Stimulated activated naive CD8-positive, alpha-beta T cell treated with anti-CD3 and anti-CD28 coated beads, Interleukin-15, Interleukin-2, amounts not matched to agents 100 ng/mL and 50 ng/mL, for 24 hours (primary cell): ENCODE measurements around the gene NFE2L2.

Experiments
- H3K27ac Mint-ChIP-seq: one replicate; pipeline ENCODE4 v1.8.0; 2021; ENCODE audit warnings: mild to moderate bottlenecking, mixed read lengths
- H3K27me3 Mint-ChIP-seq: one replicate; pipeline ENCODE4 v1.8.0; 2021; ENCODE audit warnings: mixed read lengths
- H3K36me3 Mint-ChIP-seq: one replicate; pipeline ENCODE4 v1.8.0; 2021; ENCODE audit warnings: low read depth, mixed read lengths
- H3K4me1 Mint-ChIP-seq: one replicate; pipeline ENCODE4 v1.8.0; 2021; ENCODE audit warnings: low read depth, mixed read lengths
- H3K4me3 Mint-ChIP-seq: one replicate; pipeline ENCODE4 v1.8.0; 2021; ENCODE audit warnings: mild to moderate bottlenecking, mixed read lengths
- H3K9me3 Mint-ChIP-seq: one replicate; pipeline ENCODE4 v1.8.0; 2021; ENCODE audit warnings: mixed read lengths

NFE2L2 gene

GRCh38 chr2:177285892-177286715 lies 21.6 kb upstream of the NFE2L2 start:
- Mint-ChIP-seq H3K4me1 (peaks cover 35% of the 10 kb centered on the region), H3K9me3 (no peaks in the 10 kb centered on the region), H3K27me3 (no peaks in the 10 kb centered on the region), H3K36me3 (no peaks in the 10 kb centered on the region), H3K27ac (no peak overlapping the region), H3K4me3 (no peak overlapping the region)

- Mint-ChIP-seq H3K27ac (no peak overlapping the region), H3K27me3 (no peaks in the 10 kb centered on the region), H3K36me3 (no peaks in the 10 kb centered on the region), H3K4me3 (no peak overlapping the region), H3K9me3 (no peaks in the 10 kb centered on the region), H3K4me1 (peaks cover 22% of the 10 kb centered on the region)
Observed at GRCh38 chr2:177284531-177284930, 20.0 kb upstream of the NFE2L2 start.

GRCh38 chr2:177283906-177284305 lies 19.4 kb upstream of the NFE2L2 start:
- H3K4me3 Mint-ChIP-seq: no peak overlapping the region
- H3K27me3 Mint-ChIP-seq: no peaks in the 10 kb centered on the region
- no peaks in the 10 kb centered on the region for H3K36me3 Mint-ChIP-seq
- no peak overlapping the region for H3K27ac Mint-ChIP-seq
- H3K4me1 Mint-ChIP-seq: peaks cover 18% of the 10 kb centered on the region
- H3K9me3 Mint-ChIP-seq: no peaks in the 10 kb centered on the region

- no peaks in the 10 kb centered on the region for H3K36me3 Mint-ChIP-seq
- no peak overlapping the region for H3K27ac Mint-ChIP-seq
Observed at GRCh38 chr2:177282787-177283572, 18.5 kb upstream of the NFE2L2 start.

GRCh38 chr2:177282181-177282641 lies 17.7 kb upstream of the NFE2L2 start:
- no peaks in the 10 kb centered on the region for H3K27me3 Mint-ChIP-seq
- no peak overlapping the region for H3K4me3 Mint-ChIP-seq
- no peak overlapping the region for H3K27ac Mint-ChIP-seq
- H3K9me3 Mint-ChIP-seq: no peaks in the 10 kb centered on the region
- H3K36me3 Mint-ChIP-seq: no peaks in the 10 kb centered on the region
- H3K4me1 Mint-ChIP-seq: peaks cover 18% of the 10 kb centered on the region

More at GRCh38 chr2:177282787-177283572, 18.5 kb upstream of the NFE2L2 start:
- Mint-ChIP-seq H3K4me3 (no peak overlapping the region), H3K27me3 (no peaks in the 10 kb centered on the region), H3K4me1 (peaks cover 18% of the 10 kb centered on the region), H3K9me3 (no peaks in the 10 kb centered on the region)

GRCh38 chr2:177281400-177282180 lies 17.1 kb upstream of the NFE2L2 start:
- Mint-ChIP-seq H3K27ac (no peak overlapping the region), H3K4me3 (no peak overlapping the region), H3K4me1 (peaks cover 18% of the 10 kb centered on the region), H3K9me3 (no peaks in the 10 kb centered on the region), H3K27me3 (no peaks in the 10 kb centered on the region), H3K36me3 (no peaks in the 10 kb centered on the region)

GRCh38 chr2:177279847-177280246 lies 15.3 kb upstream of the NFE2L2 start:
- Mint-ChIP-seq H3K27me3 (no peaks in the 10 kb centered on the region), H3K9me3 (no peaks in the 10 kb centered on the region), H3K27ac (no peak overlapping the region), H3K4me3 (no peak overlapping the region), H3K4me1 (peaks cover 12% of the 10 kb centered on the region), H3K36me3 (no peaks in the 10 kb centered on the region)

- Mint-ChIP-seq H3K27me3 (no peaks in the 10 kb centered on the region), H3K4me3 (no peak overlapping the region), H3K27ac (no peak overlapping the region), H3K9me3 (no peaks in the 10 kb centered on the region), H3K4me1 (peaks cover 11% of the 10 kb centered on the region), H3K36me3 (no peaks in the 10 kb centered on the region)
Observed at GRCh38 chr2:177275743-177276055, 11.2 kb upstream of the NFE2L2 start.

- Mint-ChIP-seq H3K4me3 (no peak overlapping the region), H3K27ac (no peak overlapping the region)
Observed at GRCh38 chr2:177275040-177275742, 10.7 kb upstream of the NFE2L2 start.

GRCh38 chr2:177273408-177273807 lies 8.9 kb upstream of the NFE2L2 start:
- H3K36me3 Mint-ChIP-seq: no peaks in the 10 kb centered on the region
- H3K4me1 Mint-ChIP-seq: peaks cover 25% of the 10 kb centered on the region
- no peak overlapping the region for H3K4me3 Mint-ChIP-seq
- H3K9me3 Mint-ChIP-seq: no peaks in the 10 kb centered on the region
- H3K27ac Mint-ChIP-seq: no peak overlapping the region
- H3K27me3 Mint-ChIP-seq: no peaks in the 10 kb centered on the region

More at GRCh38 chr2:177275040-177275742, 10.7 kb upstream of the NFE2L2 start:
- H3K27me3 Mint-ChIP-seq: no peaks in the 10 kb centered on the region
- no peaks in the 10 kb centered on the region for H3K36me3 Mint-ChIP-seq
- H3K4me1 Mint-ChIP-seq: peaks cover 15% of the 10 kb centered on the region
- H3K9me3 Mint-ChIP-seq: no peaks in the 10 kb centered on the region

GRCh38 chr2:177272765-177273164 lies 8.2 kb upstream of the NFE2L2 start:
- no peaks in the 10 kb centered on the region for H3K9me3 Mint-ChIP-seq
- no peak overlapping the region for H3K27ac Mint-ChIP-seq
- no peaks in the 10 kb centered on the region for H3K36me3 Mint-ChIP-seq
- no peaks in the 10 kb centered on the region for H3K27me3 Mint-ChIP-seq
- H3K4me1 Mint-ChIP-seq: peaks cover 25% of the 10 kb centered on the region
- no peak overlapping the region for H3K4me3 Mint-ChIP-seq

- Mint-ChIP-seq H3K27me3 (no peaks in the 10 kb centered on the region), H3K4me1 (peaks cover 31% of the 10 kb centered on the region), H3K4me3 (no peak overlapping the region), H3K9me3 (no peaks in the 10 kb centered on the region), H3K36me3 (no peaks in the 10 kb centered on the region), H3K27ac (no peak overlapping the region)
Observed at GRCh38 chr2:177271981-177272666, 7.6 kb upstream of the NFE2L2 start.

GRCh38 chr2:177270531-177270930 lies 6.0 kb upstream of the NFE2L2 start:
- no peaks in the 10 kb centered on the region for H3K27me3 Mint-ChIP-seq
- H3K4me3 Mint-ChIP-seq: no peak overlapping the region
- no peaks in the 10 kb centered on the region for H3K9me3 Mint-ChIP-seq
- H3K4me1 Mint-ChIP-seq: peaks cover 45% of the 10 kb centered on the region
- H3K27ac Mint-ChIP-seq: no peak overlapping the region
- no peaks in the 10 kb centered on the region for H3K36me3 Mint-ChIP-seq

- Mint-ChIP-seq H3K9me3 (no peaks in the 10 kb centered on the region), H3K4me1 (peaks cover 53% of the 10 kb centered on the region), H3K27ac (no peak overlapping the region), H3K4me3 (no peak overlapping the region), H3K27me3 (no peaks in the 10 kb centered on the region), H3K36me3 (no peaks in the 10 kb centered on the region)
Observed at GRCh38 chr2:177268901-177269300, 4.4 kb upstream of the NFE2L2 start.
